Spinal cord (tissue), 10 donors: Measurements from ENCODE around the gene EIF4G3. TPM values are rescaled to one million over a fixed set of nuclear protein-coding genes. Genes with fewer than 3 reads are reported as not detected.

Experiments used
- DNase-seq, 6 donors: peaks; one replicate each; pipeline versions ENCODE4 v3.0.0 to v3.0.0-alpha.2; 2013 to 2015; ENCODE audit warnings: low spot score in 6 of 6, low read depth in 4 of 6
- H3K27ac ChIP-seq: one replicate; pipeline ENCODE4 v1.5.1; 2013; ENCODE audit warnings: low read depth, low read length, control low read depth
- H3K27me3 ChIP-seq: one replicate; pipeline ENCODE4 v1.6.1; 2013; ENCODE audit warnings: low read length; ENCODE audit not compliant: control insufficient read depth, insufficient read depth
- H3K36me3 ChIP-seq: one replicate; pipeline ENCODE4 v1.6.1; 2013; ENCODE audit warnings: low read length; ENCODE audit not compliant: control insufficient read depth, insufficient read depth
- H3K4me1 ChIP-seq: one replicate; pipeline ENCODE4 v1.6.1; 2013; ENCODE audit warnings: low read length; ENCODE audit not compliant: control insufficient read depth, insufficient read depth
- H3K4me3 ChIP-seq: one replicate; pipeline ENCODE4 v1.5.1; 2013; ENCODE audit warnings: low read depth, low read length, control low read depth
- H3K9me3 ChIP-seq: one replicate; pipeline ENCODE4 v1.6.1; 2013; ENCODE audit warnings: low read length; ENCODE audit not compliant: control insufficient read depth, insufficient read depth
- WGBS: methylation state at CpG from one replicate; pipeline ENCODE4 v1.1.5; 2013; ENCODE audit warnings: missing lambda C conversion rate; ENCODE audit not compliant: insufficient coverage; 5-methylcytosine and 5-hydroxymethylcytosine counted together
- polyA plus RNA-seq, 2 donors: library from polyadenylated mRNA; unstranded; fragments of 120-200 nt; gene quantifications; one replicate each; pipeline ENCODE4 v1.2.1, GENCODE V29; 2013; ENCODE audit not compliant: insufficient read length in 2 of 2
- total RNA-seq, 2 donors: library from RNA; depleted of rRNA in 1 of 2; stranded (reverse); fragments of 120-200 nt in 1 of 2; fragments of >200 nt in 1 of 2; gene quantifications; one replicate each; pipeline versions ENCODE4 v1.2.3 to v1.2.4, GENCODE V29; 2013 to 2014
- donor health status: healthy.

The EIF4G3 gene
- total and polyA plus RNA-seq, 4 donors: 68.7 to 111 (median 91.9) TPM

GRCh38 chr1:20962576-20963258 lies 214.0 kb downstream of the EIF4G3 start:
- H3K9me3 ChIP-seq: no peaks in the 10 kb centered on the region
- no peak overlapping the region for H3K4me3 ChIP-seq
- H3K4me1 ChIP-seq: no peaks in the 10 kb centered on the region
- no peaks in the 10 kb centered on the region for H3K27me3 ChIP-seq
- H3K27ac ChIP-seq: no peak overlapping the region
- DNase-seq: peak in 1 of 6 donors; percentile 50
- WGBS: no CpG with 5 or more reads among the region's 2 CpGs
- peaks cover 8% of the 10 kb centered on the region for H3K36me3 ChIP-seq

GRCh38 chr1:20958430-20958829 lies 218.3 kb downstream of the EIF4G3 start:
- H3K4me3 ChIP-seq: no peak overlapping the region
- H3K27me3 ChIP-seq: no peaks in the 10 kb centered on the region
- no peaks in the 10 kb centered on the region for H3K4me1 ChIP-seq
- no peaks in the 10 kb centered on the region for H3K9me3 ChIP-seq
- H3K27ac ChIP-seq: no peak overlapping the region
- H3K36me3 ChIP-seq: peaks cover 3% of the 10 kb centered on the region
- DNase-seq: no peak
- no CpG with 5 or more reads among the region's 1 CpG for WGBS

GRCh38 chr1:20956272-20956671 lies 220.4 kb downstream of the EIF4G3 start:
- no peak overlapping the region for H3K27ac ChIP-seq
- H3K9me3 ChIP-seq: no peaks in the 10 kb centered on the region
- peaks cover 6% of the 10 kb centered on the region for H3K36me3 ChIP-seq
- no peak overlapping the region for H3K4me3 ChIP-seq
- DNase-seq: no peak
- no peaks in the 10 kb centered on the region for H3K4me1 ChIP-seq
- 87% methylated on average over 1 of the region's 1 CpG for WGBS
- no peaks in the 10 kb centered on the region for H3K27me3 ChIP-seq

- no peak overlapping the region for H3K4me3 ChIP-seq
- H3K27me3 ChIP-seq: no peaks in the 10 kb centered on the region
- H3K27ac ChIP-seq: no peak overlapping the region
- no peak for DNase-seq
- H3K4me1 ChIP-seq: peaks cover 3% of the 10 kb centered on the region
- peaks cover 3% of the 10 kb centered on the region for H3K36me3 ChIP-seq
- 100% methylated on average over 1 of the region's 3 CpGs for WGBS
- H3K9me3 ChIP-seq: no peaks in the 10 kb centered on the region
These were observed 226.0 kb downstream of the EIF4G3 start for GRCh38 chr1:20950679-20951078.

GRCh38 chr1:20949871-20950590 lies 226.7 kb downstream of the EIF4G3 start:
- Histone ChIP-seq H3K27ac (no peak overlapping the region), H3K4me3 (no peak overlapping the region), H3K4me1 (peaks cover 3% of the 10 kb centered on the region), H3K36me3 (peaks cover 3% of the 10 kb centered on the region), H3K27me3 (no peaks in the 10 kb centered on the region), H3K9me3 (no peaks in the 10 kb centered on the region)
- DNase-seq: peak in 1 of 6 donors; percentile 50
- WGBS: 36% methylated on average over 3 of the region's 9 CpGs

GRCh38 chr1:20948101-20948500 lies 228.6 kb downstream of the EIF4G3 start:
- peaks cover 3% of the 10 kb centered on the region for H3K36me3 ChIP-seq
- whole genome bisulfite sequencing: no CpG with 5 or more reads among the region's 6 CpGs
- DNase-seq: no peak
- no peak overlapping the region for H3K4me3 ChIP-seq
- H3K9me3 ChIP-seq: no peaks in the 10 kb centered on the region
- H3K27me3 ChIP-seq: no peaks in the 10 kb centered on the region
- H3K27ac ChIP-seq: no peak overlapping the region
- peaks cover 3% of the 10 kb centered on the region for H3K4me1 ChIP-seq

- Histone ChIP-seq H3K27me3 (no peaks in the 10 kb centered on the region), H3K36me3 (peaks cover under 1% of the 10 kb centered on the region), H3K9me3 (no peaks in the 10 kb centered on the region), H3K4me1 (peaks cover 3% of the 10 kb centered on the region), H3K4me3 (no peak overlapping the region), H3K27ac (no peak overlapping the region)
- WGBS: 78% methylated on average over 2 of the region's 2 CpGs
- DNase-seq: no peak
These were observed 229.3 kb downstream of the EIF4G3 start for GRCh38 chr1:20947409-20947808.

- H3K36me3 ChIP-seq: no peaks in the 10 kb centered on the region
- DNase-seq: no peak
- no CpG with 5 or more reads among the region's 2 CpGs for WGBS
- no peak overlapping the region for H3K4me3 ChIP-seq
- no peaks in the 10 kb centered on the region for H3K4me1 ChIP-seq
- no peaks in the 10 kb centered on the region for H3K27me3 ChIP-seq
- no peak overlapping the region for H3K27ac ChIP-seq
- H3K9me3 ChIP-seq: no peaks in the 10 kb centered on the region
These were observed 240.1 kb downstream of the EIF4G3 start for GRCh38 chr1:20936621-20937020.

- H3K27ac ChIP-seq: no peak overlapping the region
- H3K4me3 ChIP-seq: no peak overlapping the region
- DNase-seq: no peak
- no peaks in the 10 kb centered on the region for H3K36me3 ChIP-seq
- no peaks in the 10 kb centered on the region for H3K4me1 ChIP-seq
- no peaks in the 10 kb centered on the region for H3K27me3 ChIP-seq
- H3K9me3 ChIP-seq: no peaks in the 10 kb centered on the region
- WGBS: 100% methylated on average over 1 of the region's 2 CpGs
These were observed 240.5 kb downstream of the EIF4G3 start for GRCh38 chr1:20936216-20936615.

- WGBS: no CpG with 5 or more reads among the region's 1 CpG
- no peak overlapping the region for H3K4me3 ChIP-seq
These were observed 241.0 kb downstream of the EIF4G3 start for GRCh38 chr1:20935717-20936116.

More at GRCh38 chr1:20935717-20936116, 241.0 kb downstream of the EIF4G3 start:
- DNase-seq: no peak
- Histone ChIP-seq H3K4me1 (no peaks in the 10 kb centered on the region), H3K36me3 (no peaks in the 10 kb centered on the region), H3K27ac (no peak overlapping the region), H3K9me3 (no peaks in the 10 kb centered on the region), H3K27me3 (no peaks in the 10 kb centered on the region)
